Neural cell (in vitro differentiated cells): ENCODE measurements around the gene GNG7. TPM values are rescaled to one million over a fixed set of nuclear protein-coding genes. Genes with fewer than 3 reads are reported as not detected.
A peak's percentile ranks its signal among the peaks of the same experiment; 100 is the strongest.

ENCODE experiments used
- H2AFZ ChIP-seq: fragments of 200-600, 300-800 bp; sonication (generic), shearing (Covaris generic); 2 replicates; pipeline ENCODE4 v1.6.0; 2014; ENCODE audit warnings: low read depth, mild to moderate bottlenecking, antibody characterized with exemption, low read length, moderate library complexity
- H3F3A ChIP-seq: fragments of 200-600 bp; shearing (Covaris generic); 2 replicates; pipeline ENCODE4 v1.6.1; 2016; ENCODE audit warnings: mild to moderate bottlenecking, moderate library complexity, mixed read lengths, antibody characterized with exemption, low read length; ENCODE audit not compliant: insufficient read depth, poor library complexity, severe bottlenecking
- H3K27ac ChIP-seq: fragments of 200-600, 300-800 bp; sonication (generic), shearing (Covaris generic); 2 replicates; pipeline ENCODE4 v1.5.1; 2014; ENCODE audit warnings: mild to moderate bottlenecking, low read length, moderate library complexity
- H3K27me3 ChIP-seq: fragments of 300-800, 200-600 bp; sonication (generic), shearing (Covaris generic); 2 replicates; pipeline ENCODE4 v1.6.0; 2014; ENCODE audit warnings: mild to moderate bottlenecking, low read depth, low read length, moderate library complexity; ENCODE audit not compliant: insufficient read depth
- H3K36me3 ChIP-seq: fragments of 300-800, 200-600 bp; sonication (generic), shearing (Covaris generic); 2 replicates; pipeline ENCODE4 v1.5.1; 2014; ENCODE audit warnings: mild to moderate bottlenecking, antibody characterized with exemption, low read length, moderate library complexity; ENCODE audit not compliant: insufficient read depth
- H3K4me2 ChIP-seq: fragments of 300-800, 200-600 bp; sonication (generic), shearing (Covaris generic); 2 replicates; pipeline ENCODE4 v1.6.0; 2014; ENCODE audit warnings: mild to moderate bottlenecking, low read length
- H3K4me3 ChIP-seq: fragments of 300-800, 200-600 bp; sonication (generic), shearing (Covaris generic); 2 replicates; pipeline ENCODE4 v1.5.1; 2014; ENCODE audit warnings: mild to moderate bottlenecking, low read length, moderate library complexity
- H3K79me2 ChIP-seq: fragments of 200-600 bp; shearing (Covaris generic); replicated peaks from 2 replicates; pipeline ENCODE4 v1.6.0; 2014; ENCODE audit warnings: mild to moderate bottlenecking, low read length, moderate library complexity; ENCODE audit not compliant: insufficient read depth
- H3K9ac ChIP-seq: fragments of 300-800, 200-600 bp; sonication (generic), shearing (Covaris generic); 2 replicates; pipeline ENCODE4 v1.6.1; 2016; ENCODE audit warnings: mild to moderate bottlenecking, low read length, mixed read lengths
- H3K9me2 ChIP-seq: fragments of 200-600 bp; shearing (Covaris generic); 2 replicates; pipeline ENCODE4 v1.6.1; 2016; ENCODE audit warnings: mild to moderate bottlenecking, low read length, mixed read lengths; ENCODE audit not compliant: insufficient read depth
- H3K9me3 ChIP-seq: fragments of 200-600, 300-800 bp; sonication (generic), shearing (Covaris generic); 2 replicates; pipeline ENCODE4 v1.6.1; 2016; ENCODE audit warnings: mild to moderate bottlenecking, mixed run types, low read length, moderate library complexity, mixed read lengths
- H4K20me1 ChIP-seq: fragments of 200-600 bp; shearing (Covaris generic); 2 replicates; pipeline ENCODE4 v1.6.1; 2016; ENCODE audit warnings: mild to moderate bottlenecking, mixed run types; ENCODE audit not compliant: insufficient read depth
- CTCF ChIP-seq: fragments of 450-650 bp; IDR thresholded peaks from 2 replicates; pipeline ENCODE4 v1.5.1; 2014; ENCODE audit warnings: antibody characterized with exemption, mild to moderate bottlenecking, moderate library complexity; ENCODE audit not compliant: poor library complexity, severe bottlenecking
- EP300 ChIP-seq: fragments of 450-650 bp; conservative IDR thresholded peaks from 2 replicates; pipeline ENCODE4 v1.6.1; 2014; ENCODE audit warnings: antibody characterized with exemption, mild to moderate bottlenecking, moderate library complexity; ENCODE audit not compliant: poor library complexity, severe bottlenecking
- EZH2 ChIP-seq: fragments of 200-600, 300-800 bp; shearing (Covaris generic), sonication (generic); IDR thresholded peaks from 2 replicates; pipeline ENCODE4 v1.6.1; 2014; ENCODE audit warnings: antibody characterized with exemption, low read length, borderline replicate concordance, mild to moderate bottlenecking; ENCODE audit not compliant: insufficient read depth, poor library complexity, severe bottlenecking
- MXI1 ChIP-seq: fragments of 450-650 bp; conservative IDR thresholded peaks from 2 replicates; pipeline ENCODE4 v1.6.1; 2014; ENCODE audit warnings: antibody characterized with exemption, mild to moderate bottlenecking; ENCODE audit not compliant: poor library complexity, severe bottlenecking
- POLR2AphosphoS5 ChIP-seq: IDR thresholded peaks from 2 replicates; pipeline ENCODE4 v1.6.1; 2012
- RAD21 ChIP-seq: fragments of 450-650 bp; conservative IDR thresholded peaks from 2 replicates; pipeline ENCODE4 v1.6.1; 2014; ENCODE audit warnings: antibody characterized with exemption, mild to moderate bottlenecking, moderate library complexity
- REST ChIP-seq: IDR thresholded peaks from 2 replicates; pipeline ENCODE4 v1.6.1; 2012; ENCODE audit warnings: borderline replicate concordance
- SMC3 ChIP-seq: fragments of 450-650 bp; conservative IDR thresholded peaks from 2 replicates; pipeline ENCODE4 v1.6.1; 2014; ENCODE audit warnings: antibody characterized with exemption, mild to moderate bottlenecking, moderate library complexity; ENCODE audit not compliant: poor library complexity
- TAF1 ChIP-seq: IDR thresholded peaks from 2 replicates; pipeline ENCODE4 v1.6.1; 2012; ENCODE audit warnings: low read depth
- polyA plus RNA-seq: library from polyadenylated mRNA; depleted of rRNA; stranded (reverse); fragments of >200 nt; gene quantifications from 2 replicates; pipeline ENCODE4 v1.2.3, GENCODE V29; 2014

GNG7 gene
- polyA plus RNA-seq, 1 donor from 2014 or later = 3.0 TPM

- Histone ChIP-seq H3K27ac (no peak overlapping the region), H3K79me2 (no peaks in the 10 kb centered on the region), H3K4me3 (no peak overlapping the region), H3K9me3 (no peaks in the 10 kb centered on the region), H3K4me2 (no peak overlapping the region), H3K27me3 (no peaks in the 10 kb centered on the region), H2AFZ (no peak overlapping the region), H4K20me1 (no peaks in the 10 kb centered on the region), H3F3A (no peaks in the 10 kb centered on the region), H3K9ac (no peak overlapping the region), H3K9me2 (no peaks in the 10 kb centered on the region), H3K36me3 (no peaks in the 10 kb centered on the region)
- TF ChIP-seq POLR2AphosphoS5 (no peak), EZH2 (no peak)
These were observed 23.8 kb upstream of the GNG7 start for GRCh38 chr19:2726160-2726855.

- Histone ChIP-seq H3K27ac (no peak overlapping the region), H3K9me3 (no peaks in the 10 kb centered on the region), H3K36me3 (no peaks in the 10 kb centered on the region), H3K4me3 (no peak overlapping the region), H3K9me2 (no peaks in the 10 kb centered on the region), H3K27me3 (no peaks in the 10 kb centered on the region), H3K79me2 (no peaks in the 10 kb centered on the region), H2AFZ (no peak overlapping the region), H4K20me1 (no peaks in the 10 kb centered on the region), H3K9ac (no peak overlapping the region), H3F3A (no peaks in the 10 kb centered on the region), H3K4me2 (no peak overlapping the region)
- no peak for TF ChIP-seq RAD21
- peak; percentile 88 for TF ChIP-seq EP300
- peak; percentile 15 for TF ChIP-seq CTCF
These were observed 21.7 kb upstream of the GNG7 start for GRCh38 chr19:2724148-2724557.

- H3K27me3 ChIP-seq = no peaks in the 10 kb centered on the region
These were observed 21.3 kb upstream of the GNG7 start for GRCh38 chr19:2723747-2724146.

More at GRCh38 chr19:2723747-2724146, 21.3 kb upstream of the GNG7 start:
- Histone ChIP-seq H3K9ac (no peak overlapping the region), H3K27ac (no peak overlapping the region), H3F3A (no peaks in the 10 kb centered on the region), H3K4me3 (no peak overlapping the region), H3K9me3 (no peaks in the 10 kb centered on the region), H3K9me2 (no peaks in the 10 kb centered on the region), H2AFZ (no peak overlapping the region), H3K36me3 (no peaks in the 10 kb centered on the region), H4K20me1 (no peaks in the 10 kb centered on the region), H3K79me2 (no peaks in the 10 kb centered on the region), H3K4me2 (no peak overlapping the region)
- TF ChIP-seq MXI1 = no peak
- TF ChIP-seq POLR2AphosphoS5 = no peak
- TF ChIP-seq EZH2 = no peak
- no peak for TF ChIP-seq EP300
- TF ChIP-seq CTCF = no peak
- no peak for TF ChIP-seq TAF1
- no peak for TF ChIP-seq SMC3
- no peak for TF ChIP-seq RAD21
- TF ChIP-seq REST = no peak
